Measurements from ENCODE around the gene SEC14L1.

The SEC14L1 gene

DNA sequence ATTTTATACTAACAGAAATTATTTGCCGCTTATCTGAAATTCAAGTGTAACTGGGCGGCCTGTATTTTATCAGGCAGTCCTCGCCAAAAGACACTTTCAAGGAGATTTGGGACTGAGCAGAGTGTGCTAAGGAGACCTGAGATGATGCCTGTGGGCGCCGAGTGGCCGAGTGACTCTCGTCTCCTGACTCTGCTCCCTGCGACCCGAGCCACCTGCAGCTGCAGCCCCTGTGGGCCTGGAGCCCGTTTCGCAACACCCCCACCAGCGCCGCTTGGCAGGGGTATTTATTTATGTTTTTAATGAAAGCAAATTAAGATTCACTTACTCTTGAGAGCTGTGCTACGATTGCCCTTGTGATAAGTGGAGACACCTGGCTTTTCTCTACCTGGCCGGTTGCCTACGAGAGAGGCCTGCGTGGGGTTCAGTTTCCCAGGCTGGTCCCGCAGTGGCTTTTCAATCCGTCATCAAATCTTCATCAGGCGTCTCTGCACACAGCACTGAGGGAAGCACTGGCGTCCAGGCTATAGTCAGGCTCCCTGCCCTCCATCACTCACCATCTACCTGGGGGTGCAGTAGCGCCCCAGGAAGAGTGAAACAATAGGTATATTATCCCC lies 124.0 kb downstream of the SEC14L1 start:
- no peak for DNase-seq (ENCODE audit: low read depth, low spot score)

DNA sequence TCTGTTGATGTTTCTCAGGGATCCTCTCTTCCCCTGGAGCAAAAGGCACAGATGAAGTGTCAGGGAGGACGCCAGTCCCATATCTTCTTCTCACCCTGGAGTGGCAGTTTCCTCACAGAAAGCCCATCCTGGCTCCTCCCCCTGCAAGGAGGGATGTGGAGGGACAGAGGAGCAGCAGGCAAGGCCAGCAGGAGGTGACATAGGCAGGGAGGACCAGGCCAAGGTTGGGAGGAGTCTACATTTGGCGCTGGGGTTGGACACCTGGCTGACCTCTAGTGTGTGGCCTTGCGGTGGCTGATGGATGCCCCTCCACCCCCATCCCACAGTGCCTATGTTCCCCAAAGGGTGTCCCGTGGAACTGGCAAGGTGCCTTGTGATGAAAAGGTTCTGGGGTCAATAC lies 125.4 kb downstream of the SEC14L1 start:
- DNase-seq (ENCODE audit: low read depth, low spot score): no peak
